Measurements from ENCODE around the gene ERBIN. TPM values are rescaled to one million over a fixed set of nuclear protein-coding genes. Genes with fewer than 3 reads are reported as not detected.

Gene ERBIN
- total and polyA plus RNA-seq, 10 of the 15 experiments (the other 5 are each of a cell fraction or from before 2014, with no cell fraction given): 9.5 to 91.1 (median 49.4) TPM

DNA sequence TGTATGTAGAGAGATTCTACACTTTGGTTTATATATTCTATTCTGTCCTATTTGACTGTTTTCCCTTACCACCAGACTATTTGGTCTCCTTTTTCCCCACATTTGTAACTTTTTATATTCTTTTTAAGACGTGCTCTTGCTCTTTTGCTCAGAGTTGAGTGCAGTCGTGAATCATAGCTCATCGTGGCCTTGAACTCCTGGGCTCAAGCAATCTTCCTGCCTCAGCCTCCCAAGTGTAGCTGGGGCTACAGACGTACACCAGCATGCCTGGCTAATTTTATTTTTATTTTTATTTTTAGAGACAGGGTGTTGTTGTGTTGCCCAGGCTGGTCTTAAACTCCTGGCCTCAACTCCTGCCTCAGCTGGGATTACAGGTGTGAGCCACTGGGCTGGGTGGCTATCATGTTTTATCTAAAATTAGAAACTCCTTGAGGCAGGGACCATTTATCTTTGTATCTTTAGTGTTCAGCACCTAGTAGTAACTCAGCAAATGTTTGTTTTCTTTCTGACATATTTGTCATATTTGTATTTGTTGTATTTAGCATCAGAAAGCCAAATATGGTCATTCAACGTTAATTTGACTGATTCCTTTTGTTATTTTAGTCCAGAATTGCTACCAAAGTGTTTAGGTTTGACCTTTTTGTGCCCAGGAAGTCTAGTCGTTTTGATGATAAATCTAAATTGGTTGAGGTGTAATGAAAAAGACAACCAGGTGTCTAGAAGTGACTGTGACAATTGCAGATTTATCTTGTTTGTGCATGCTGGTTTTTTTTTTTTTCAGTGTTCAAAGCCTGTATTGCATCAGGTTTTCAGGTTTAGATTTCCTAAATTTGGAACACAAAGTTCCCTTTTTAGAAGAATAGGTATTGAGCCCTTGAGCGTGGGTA is 44.3 kb downstream of the ERBIN start (continued):
- TF ChIP-seq EP300 (IDR thresholded peaks at IDR 0.05; ENCODE audit: borderline replicate concordance in 1 of 2, control insufficient read depth in 1 of 2, low read depth in 2 of 2, low read length in 2 of 2) (no peak), ZNF384 (IDR thresholded peaks at IDR 0.05; ENCODE audit: borderline replicate concordance, low read depth, low read length) (peak; percentile 59), PML (IDR thresholded peaks at IDR 0.05; ENCODE audit: low read length) (0 out of 2 replicates have a peak, but pooled peaks have one; percentile 26), TCF7 (IDR thresholded peaks at IDR 0.05; ENCODE audit: borderline replicate concordance) (peak; percentile 25; the same call in 1 of the 2 replicates), BMI1 (IDR thresholded peaks at IDR 0.05; ENCODE audit: borderline replicate concordance) (no peak), NFIC (IDR thresholded peaks at IDR 0.05; ENCODE audit: low read depth, low read length) (peak; percentile 74), RUNX3 (IDR thresholded peaks at IDR 0.05; ENCODE audit: low read length) (peak; percentile 49), MTA2 (IDR thresholded peaks at IDR 0.05; ENCODE audit: low read depth) (no peak)
- TF ChIP-seq, protein P1, sequence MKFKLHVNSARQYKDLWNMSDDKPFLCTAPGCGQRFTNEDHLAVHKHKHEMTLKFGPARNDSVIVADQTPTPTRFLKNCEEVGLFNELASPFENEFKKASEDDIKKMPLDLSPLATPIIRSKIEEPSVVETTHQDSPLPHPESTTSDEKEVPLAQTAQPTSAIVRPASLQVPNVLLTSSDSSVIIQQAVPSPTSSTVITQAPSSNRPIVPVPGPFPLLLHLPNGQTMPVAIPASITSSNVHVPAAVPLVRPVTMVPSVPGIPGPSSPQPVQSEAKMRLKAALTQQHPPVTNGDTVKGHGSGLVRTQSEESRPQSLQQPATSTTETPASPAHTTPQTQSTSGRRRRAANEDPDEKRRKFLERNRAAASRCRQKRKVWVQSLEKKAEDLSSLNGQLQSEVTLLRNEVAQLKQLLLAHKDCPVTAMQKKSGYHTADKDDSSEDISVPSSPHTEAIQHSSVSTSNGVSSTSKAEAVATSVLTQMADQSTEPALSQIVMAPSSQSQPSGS (IDR thresholded peaks at IDR 0.05; ENCODE audit: low read length): peak; percentile 54; the same call in 1 of the 2 replicates

DNA sequence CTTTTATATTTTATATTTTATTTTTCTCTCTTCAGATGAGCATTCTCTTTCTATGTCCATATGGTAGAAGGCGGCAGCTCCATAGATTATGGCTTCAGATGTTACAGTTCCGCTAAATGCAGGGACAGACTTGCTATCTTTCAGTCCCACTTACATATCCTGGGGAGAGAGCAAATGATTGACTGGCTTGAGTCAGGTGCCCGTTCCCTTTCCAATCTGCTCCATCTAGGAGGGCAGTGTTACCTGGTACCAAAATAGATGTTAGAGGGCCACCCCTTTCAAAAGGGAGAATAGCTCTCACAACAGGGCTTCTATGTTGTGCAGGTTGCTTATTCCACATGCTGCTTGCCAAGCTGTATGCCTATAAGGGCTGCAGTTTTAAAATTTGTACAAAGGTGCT is 45.3 kb downstream of the ERBIN start:
- Histone ChIP-seq H3K4me3 (no peak overlapping the region), H3K79me2 (ENCODE audit: control insufficient read depth, insufficient read depth, low read length) (peaks cover 80% of the 10 kb centered on the region), H2AFZ (ENCODE audit: control insufficient read depth, low read depth, low read length) (no peak overlapping the region), H3K27ac (ENCODE audit: control insufficient read depth, insufficient read depth) (no peak overlapping the region), H3K9ac (ENCODE audit: control insufficient read depth, insufficient read depth, low read length) (no peak overlapping the region), H4K20me1 (ENCODE audit: control insufficient read depth, insufficient read depth) (no peaks in the 10 kb centered on the region), H3K9me3 (replicated peaks; ENCODE audit: control insufficient read depth, insufficient read depth, low read length) (peaks cover 1% of the 10 kb centered on the region; the same call in 2 of the 3 replicates), H3K27me3 (replicated peaks in 1 of 2; ENCODE audit: control insufficient read depth in 2 of 2, insufficient read depth in 2 of 2, low read length in 1 of 2) (no peaks in the 10 kb centered on the region), H3K36me3 (ENCODE audit: control insufficient read depth in 2 of 2, insufficient read depth in 2 of 2, low read length in 1 of 2) (0 out of 4 replicates have a peak, but pooled peaks cover 0 to 2% of the 10 kb centered on the region in 2 experiments), H3K4me2 (ENCODE audit: control insufficient read depth, insufficient read depth) (no peak overlapping the region), H3K4me1 (ENCODE audit: control insufficient read depth, insufficient read depth, low read length) (peaks cover 10% of the 10 kb centered on the region)
- ChIA-PET SMC1A (ENCODE audit: uncharacterized antibody, unreplicated experiment) (interaction anchor here (0.6 to 1.5 kb wide), 4 partner anchors 10 to 52 kb away, joined by 3 read pairs; no protein-coding TSS in a partner anchor), POLR2A (interaction anchor here (0.6 kb wide), 1 partner anchor 322 kb away, joined by 4 read pairs; no protein-coding TSS in a partner anchor), CTCF (no interaction called here), RAD21 (ENCODE audit: unreplicated experiment) (no interaction called here)
- FAIRE-seq (no peak), ATAC-seq (no peak), DNase-seq (ENCODE audit: low read depth, low spot score) (no peak)
- in situ Hi-C loops (cut with MboI) (no loop called here), intact Hi-C loops (cut with micrococcal nuclease; ENCODE audit: unreplicated experiment) (no loop called here)
- BruUV-seq (replicated peaks): no TSS peak
- 100% methylated on average over 3 of the region's 3 CpGs for WGBS (ENCODE audit: insufficient coverage, insufficient replicate concordance, low lambda C conversion rate, missing lambda C conversion rate)
- TF ChIP-seq IKZF2 (IDR thresholded peaks at IDR 0.05) (no peak), RAD51 (IDR thresholded peaks at IDR 0.05) (no peak), ELK1 (IDR thresholded peaks at IDR 0.05; ENCODE audit: low read depth, low read length) (no peak), TBL1XR1 (IDR thresholded peaks at IDR 0.05; ENCODE audit: low read depth, low read length) (no peak), SMARCA5 (IDR thresholded peaks at IDR 0.05) (no peak), BCL11A (IDR thresholded peaks at IDR 0.05; ENCODE audit: low read depth, low read length) (no peak), EED (IDR thresholded peaks at IDR 0.05; ENCODE audit: low read depth) (no peak)
- TF ChIP-seq, protein P2, sequence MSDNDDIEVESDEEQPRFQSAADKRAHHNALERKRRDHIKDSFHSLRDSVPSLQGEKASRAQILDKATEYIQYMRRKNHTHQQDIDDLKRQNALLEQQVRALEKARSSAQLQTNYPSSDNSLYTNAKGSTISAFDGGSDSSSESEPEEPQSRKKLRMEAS (IDR thresholded peaks at IDR 0.05; ENCODE audit: low read depth, low read length): no peak

Data from GM12878 (cell line).